Measurements from ENCODE around the gene CD300LF.

- no peak for TF ChIP-seq EZH2 (IDR thresholded peaks at IDR 0.05; ENCODE audit: borderline replicate concordance, low read length)
- TF ChIP-seq CTCF (IDR thresholded peaks at IDR 0.05; ENCODE audit: low read length), result no peak
These were observed 8.2 kb downstream of the CD300LF start for GRCh38 chr17:74704544-74704943.

Measured in OCI-LY1 (cell line).